ENCODE data around the gene OBSCN. TPM values are rescaled to one million over a fixed set of nuclear protein-coding genes. Genes with fewer than 3 reads are reported as not detected.

The OBSCN gene
- total RNA-seq, 1 experiment from 2014 or later, result 1.1 TPM

GRCh38 chr1:228190182-228190581 lies 17.7 kb upstream of the OBSCN start:
- no peak for DNase-seq (ENCODE audit: low spot score)

DNA sequence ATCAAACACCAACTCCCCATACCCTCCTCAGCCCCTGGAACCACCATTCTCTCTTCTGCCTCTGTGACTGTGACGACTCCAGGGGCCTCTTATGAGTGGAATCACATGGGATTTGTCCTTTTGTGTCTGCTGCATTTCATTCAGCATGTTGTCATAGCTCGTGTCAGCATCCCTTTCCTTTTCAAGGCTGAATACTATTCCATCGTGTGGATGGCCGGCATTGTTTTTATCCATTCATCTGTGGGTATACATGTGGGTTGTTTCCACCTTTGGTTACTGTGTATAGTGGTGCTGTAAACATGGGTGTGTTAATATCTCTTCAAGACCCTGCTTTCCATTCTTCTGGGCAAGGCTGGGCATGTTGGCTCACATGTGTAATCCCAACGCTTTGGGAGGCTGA lies 17.1 kb upstream of the OBSCN start:
- no peak for DNase-seq (ENCODE audit: low spot score)

GRCh38 chr1:228194436-228194835 lies 13.4 kb upstream of the OBSCN start:
- DNase-seq (ENCODE audit: low spot score), result no peak

- DNase-seq (ENCODE audit: low spot score), result no peak
Measured at GRCh38 chr1:228194921-228195812, 12.7 kb upstream of the OBSCN start.

DNA sequence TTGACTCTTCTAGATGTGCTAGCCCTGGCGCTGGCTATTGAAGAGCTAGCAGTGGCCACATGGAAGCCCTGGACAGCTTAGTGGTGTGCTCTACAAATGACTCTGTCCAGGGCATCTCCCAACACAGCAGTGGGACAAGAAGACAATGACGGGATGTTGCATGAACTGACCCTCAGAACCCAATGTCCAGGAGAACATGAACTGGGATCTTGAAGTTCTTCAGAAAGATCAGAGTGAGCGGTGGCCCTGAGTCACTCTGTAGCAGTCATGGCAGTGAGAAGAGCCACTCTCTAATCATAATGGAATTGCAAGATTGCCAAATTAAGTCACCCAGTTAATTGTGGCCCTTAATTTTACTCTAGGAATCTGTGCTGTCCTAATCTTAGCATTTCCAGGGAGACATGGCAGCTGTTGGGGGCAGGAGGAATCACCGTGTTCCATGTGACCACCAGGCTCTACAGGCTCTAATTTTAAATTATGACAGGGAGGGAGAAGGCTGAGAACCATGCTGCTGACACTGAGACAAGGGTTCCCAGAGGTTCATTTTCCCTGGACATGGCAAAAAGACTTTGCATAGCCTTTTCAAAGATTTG lies 10.2 kb upstream of the OBSCN start:
- no peak for DNase-seq (ENCODE audit: low spot score)

DNA sequence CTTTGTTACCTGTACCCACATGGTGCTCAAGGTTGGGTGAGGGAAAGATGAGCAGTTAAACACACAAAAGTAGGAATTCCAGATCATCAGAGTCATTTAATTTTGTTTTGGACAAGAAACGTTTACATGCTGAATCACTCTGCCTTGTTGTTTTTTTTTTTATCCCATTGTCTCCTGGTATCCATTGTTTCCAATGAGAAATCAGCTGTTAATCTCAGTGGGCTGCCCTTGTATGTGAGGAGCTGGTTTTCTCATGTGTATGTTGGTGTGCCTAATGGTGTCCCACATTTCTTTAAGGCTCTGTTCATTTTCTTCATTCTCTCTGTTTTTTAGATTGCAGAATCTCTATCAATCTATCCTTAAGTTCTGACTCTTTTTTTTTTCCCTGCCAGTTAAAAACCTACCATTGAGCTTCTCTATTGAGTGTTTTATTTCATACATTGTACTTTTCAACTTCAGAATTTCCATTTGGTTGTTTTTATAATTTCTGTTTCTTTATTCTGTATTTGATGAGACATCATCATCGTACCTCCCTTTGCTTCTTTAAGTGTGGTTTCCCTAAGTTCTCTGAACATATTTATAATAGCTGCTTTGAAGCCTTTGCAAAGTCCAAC lies 8.8 kb upstream of the OBSCN start:
- no peak for DNase-seq (ENCODE audit: low spot score)

DNA sequence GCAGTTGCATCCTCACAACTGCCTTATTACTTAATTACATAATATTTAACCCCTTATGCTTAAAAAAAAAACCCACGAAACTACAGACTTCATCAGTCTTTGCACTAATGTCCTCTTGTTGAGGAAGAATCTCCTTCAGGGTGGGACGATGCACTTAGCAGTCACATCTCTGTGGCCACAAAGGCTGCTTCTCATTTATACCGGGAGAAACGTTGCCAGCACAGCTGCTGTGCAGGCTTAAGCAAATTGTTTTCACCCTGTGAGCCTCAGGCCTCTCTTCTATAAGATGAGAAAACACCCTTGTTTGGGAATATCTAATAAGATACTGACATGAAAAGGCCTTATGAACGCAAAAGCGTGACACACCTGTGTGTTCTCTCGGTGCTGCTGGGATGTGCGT lies 2.9 kb upstream of the OBSCN start:
- no peak for DNase-seq (ENCODE audit: low spot score)

DNA sequence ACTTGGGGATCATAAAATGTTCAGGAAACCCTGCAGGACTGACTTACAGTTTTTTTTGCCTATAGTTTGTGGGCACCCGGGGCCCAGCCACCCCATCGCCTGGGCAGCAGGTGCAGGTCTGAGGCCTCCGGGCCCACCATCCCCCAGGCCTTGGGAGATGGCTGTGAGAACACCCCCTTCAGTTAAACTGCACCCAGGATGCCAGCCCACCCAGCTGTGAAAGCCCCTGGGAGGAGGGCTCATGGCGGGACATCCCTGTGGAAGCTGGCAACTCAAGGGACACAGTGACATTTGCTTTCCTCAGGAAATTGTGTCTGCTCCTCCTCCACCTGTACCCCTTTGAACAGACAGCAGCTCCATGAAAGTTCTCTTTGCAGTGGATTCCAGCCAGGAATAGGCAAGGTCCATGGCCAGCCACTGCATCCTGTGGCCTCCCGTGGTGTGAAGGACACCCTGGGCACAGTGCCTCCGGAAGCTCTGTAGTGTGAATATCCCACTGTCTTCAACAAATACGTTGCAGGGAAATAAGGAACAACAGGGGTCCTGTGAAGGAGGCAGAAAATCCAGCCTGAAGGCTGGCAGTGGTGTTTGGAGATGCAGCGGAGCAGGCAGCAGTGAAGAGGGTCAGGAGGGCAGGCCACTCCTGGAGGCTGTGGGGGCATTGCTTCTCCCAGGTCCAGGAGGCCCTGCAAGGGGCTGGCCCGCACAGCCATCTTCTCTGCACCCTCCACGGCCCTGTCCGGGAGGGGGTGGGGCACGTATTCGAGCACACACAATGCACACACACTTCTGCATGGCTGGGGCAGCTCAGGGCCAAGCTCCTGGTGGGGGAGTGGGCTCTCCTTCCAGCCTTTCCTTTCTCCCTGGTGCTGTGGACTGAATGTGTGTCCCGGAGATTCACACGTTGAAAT lies 2.1 kb upstream of the OBSCN start:
- DNase-seq (ENCODE audit: low spot score), result no peak

- no peak for DNase-seq (ENCODE audit: low spot score)
Measured at GRCh38 chr1:228206582-228207351, 1.1 kb upstream of the OBSCN start.

- DNase-seq (ENCODE audit: low spot score), result no peak
Measured at GRCh38 chr1:228207381-228207810, 448 bp upstream of the OBSCN start.

- DNase-seq (ENCODE audit: low spot score), result no peak
Measured at GRCh38 chr1:228208831-228209551, 1.1 kb downstream of the OBSCN start.

DNA sequence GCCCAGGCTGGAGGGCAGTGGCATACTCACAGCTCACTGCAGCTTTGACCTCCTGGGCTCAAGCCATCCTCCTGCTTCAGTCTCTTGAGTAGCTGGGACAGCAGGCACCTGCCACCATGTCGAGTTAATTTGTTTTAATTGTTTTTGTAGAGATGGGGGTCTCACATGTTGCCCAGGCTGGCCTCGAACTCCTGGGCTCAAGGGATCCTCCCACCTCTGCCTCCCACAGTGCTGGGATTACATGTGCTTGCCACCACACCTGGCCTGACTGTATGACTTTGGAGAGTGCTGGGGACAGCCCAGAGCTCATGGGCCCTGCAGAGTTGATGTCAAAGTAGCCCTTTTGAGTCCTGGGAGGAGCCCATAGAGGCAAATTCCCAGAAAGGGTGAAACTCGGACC lies 1.8 kb downstream of the OBSCN start:
- DNase-seq (ENCODE audit: low spot score), result no peak

- DNase-seq (ENCODE audit: low spot score), result peak; percentile 88
Measured at GRCh38 chr1:228210076-228210651, 2.3 kb downstream of the OBSCN start.

- DNase-seq (ENCODE audit: low spot score), result no peak
Measured at GRCh38 chr1:228210712-228211530, 3.1 kb downstream of the OBSCN start.

GRCh38 chr1:228211531-228212414 lies 3.9 kb downstream of the OBSCN start:
- DNase-seq (ENCODE audit: low spot score), result no peak

- no peak for DNase-seq (ENCODE audit: low spot score)
Measured at GRCh38 chr1:228212415-228212965, 4.6 kb downstream of the OBSCN start.

GRCh38 chr1:228212966-228213844 lies 5.4 kb downstream of the OBSCN start:
- peak; percentile 86 for DNase-seq (ENCODE audit: low spot score)

All from H4 (cell line).